NCI-H526 treated with DMSO at 0.1 percent for 48 hours (cell line): ENCODE data around the gene ITGA8.
"Not testable (repeated sequence)": the region's sequence is repeated elsewhere in the genome, so short reads cannot be mapped to it uniquely, and the experiment has no call there.

ENCODE experiments used
- DNase-seq: peaks from one replicate; lab custom pipeline; 2025; lab: John Stamatoyannopoulos, UW

Gene ITGA8

GRCh38 chr10:15494850-15495506 lies 224.7 kb downstream of the ITGA8 start:
- DNase-seq, result no peak

GRCh38 chr10:15491856-15492642 lies 227.7 kb downstream of the ITGA8 start:
- DNase-seq, result no peak

- DNase-seq, result no peak
Observed at GRCh38 chr10:15489431-15489830, 230.3 kb downstream of the ITGA8 start.

GRCh38 chr10:15487376-15487775 lies 232.3 kb downstream of the ITGA8 start:
- DNase-seq, result no peak

- DNase-seq, result no peak
Observed at GRCh38 chr10:15486404-15486803, 233.3 kb downstream of the ITGA8 start.

DNA sequence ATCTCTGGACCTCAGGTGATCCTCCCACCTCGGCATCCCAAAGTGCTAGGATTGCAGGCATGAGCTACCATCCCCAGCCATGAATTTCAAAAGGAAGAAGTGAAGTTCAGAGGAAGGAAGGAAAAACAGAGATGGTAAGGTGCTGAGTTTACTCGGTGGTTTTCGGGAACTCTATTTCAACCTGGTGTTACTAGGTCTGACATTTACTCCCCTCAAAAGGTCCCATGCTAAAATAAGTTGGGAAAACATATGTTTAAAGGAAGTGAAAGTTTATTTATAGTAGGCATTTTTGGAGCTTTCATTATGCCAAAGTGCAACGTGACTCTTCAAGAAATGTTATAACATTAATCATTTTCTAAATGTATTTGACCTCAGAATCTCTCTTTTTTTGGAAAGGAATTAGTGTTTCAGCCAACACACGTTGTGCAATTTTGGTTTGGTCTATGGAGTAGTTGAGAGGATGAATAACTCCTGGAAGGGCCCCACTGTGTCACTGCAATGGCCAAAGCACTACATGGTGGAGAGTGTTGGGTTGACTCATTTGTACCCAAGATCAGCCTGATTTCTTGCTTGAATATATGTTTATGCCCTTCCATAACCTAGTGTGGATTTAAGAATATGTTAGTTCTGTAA lies 233.9 kb downstream of the ITGA8 start:
- DNase-seq, result no peak

- DNase-seq, result no peak
Observed at GRCh38 chr10:15485027-15485426, 234.7 kb downstream of the ITGA8 start.

GRCh38 chr10:15484128-15484527 lies 235.6 kb downstream of the ITGA8 start:
- DNase-seq, result no peak

GRCh38 chr10:15483215-15484075 lies 236.3 kb downstream of the ITGA8 start:
- no peak for DNase-seq

DNA sequence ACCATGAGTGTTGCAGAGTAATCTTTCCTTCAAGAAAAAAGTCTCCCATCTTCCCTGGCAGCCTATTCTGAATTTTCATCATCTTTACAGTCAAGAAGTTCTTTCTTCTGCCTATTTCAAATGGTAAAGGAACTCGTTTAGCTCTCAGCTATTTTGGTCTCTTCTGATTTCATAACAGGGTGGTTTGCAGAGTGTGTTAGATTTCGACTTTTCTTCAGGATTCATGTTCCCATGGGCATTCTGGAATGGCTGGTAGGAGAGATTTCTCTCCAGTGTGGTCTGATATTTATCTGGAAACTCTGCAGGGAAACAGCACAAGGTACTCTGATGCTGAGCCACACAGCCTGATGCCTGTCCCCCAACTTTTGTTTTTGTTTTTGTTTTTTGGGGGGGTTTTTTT lies 237.6 kb downstream of the ITGA8 start:
- no peak for DNase-seq

GRCh38 chr10:15478950-15479349 lies 240.8 kb downstream of the ITGA8 start:
- no peak for DNase-seq

GRCh38 chr10:15478429-15478828 lies 241.3 kb downstream of the ITGA8 start:
- DNase-seq, result no peak

GRCh38 chr10:15476337-15476736 lies 243.4 kb downstream of the ITGA8 start:
- DNase-seq, result no peak

DNA sequence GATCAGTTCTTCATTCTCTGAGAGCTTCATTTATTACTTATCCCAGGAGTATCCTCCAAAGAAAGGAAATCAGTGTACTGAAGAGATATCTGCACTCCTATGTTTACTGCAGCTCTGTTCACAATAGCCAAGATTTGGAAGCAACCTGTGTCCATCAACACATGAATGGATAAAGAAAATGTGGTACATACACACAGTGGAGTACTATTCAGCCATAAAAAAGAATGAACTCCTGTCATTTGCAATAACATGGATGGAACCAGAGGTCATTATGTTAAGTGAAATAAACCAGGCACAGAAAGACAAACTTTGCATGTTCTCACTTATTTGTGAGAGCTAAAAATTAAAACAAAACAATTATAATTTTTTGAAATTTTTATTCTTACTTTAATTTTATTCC lies 244.3 kb downstream of the ITGA8 start:
- not testable (repeated sequence) for DNase-seq

DNA sequence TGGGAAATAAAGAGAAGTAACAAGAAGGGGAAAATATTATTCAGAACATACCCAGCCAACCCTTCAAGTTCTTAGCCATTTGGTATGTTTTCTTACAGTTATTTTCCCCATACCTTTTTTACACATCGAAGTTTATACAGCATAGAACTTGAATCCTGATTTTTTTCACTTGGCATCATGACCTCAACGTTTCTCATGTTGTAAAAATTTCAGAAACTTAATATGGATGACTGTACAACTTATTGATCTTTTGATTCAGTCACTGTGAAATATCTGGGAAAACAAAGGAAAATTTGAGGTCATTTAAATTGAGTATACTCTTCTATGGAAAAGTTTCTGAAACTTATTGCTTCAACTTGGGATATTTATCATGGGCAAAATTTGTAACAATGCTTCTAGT lies 245.1 kb downstream of the ITGA8 start:
- no peak for DNase-seq

DNA sequence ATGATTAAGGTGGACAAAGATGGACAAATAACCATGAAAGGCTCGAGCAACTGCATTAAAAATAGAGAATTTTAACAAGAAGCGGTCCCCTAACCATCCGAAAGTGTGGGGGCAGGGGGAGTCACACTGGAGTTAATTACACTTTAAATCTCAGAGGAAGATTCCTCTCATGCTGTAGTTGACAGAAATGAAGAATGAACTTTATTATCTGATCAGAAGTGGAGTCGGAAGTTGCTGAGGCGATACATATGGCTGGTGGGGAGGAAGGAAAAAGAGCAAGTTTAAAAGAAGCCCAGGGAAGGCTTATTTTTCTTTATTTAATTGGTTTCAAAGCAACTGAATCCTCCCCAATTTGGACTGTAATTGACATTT lies 246.3 kb downstream of the ITGA8 start:
- no peak for DNase-seq

- no peak for DNase-seq
Observed at GRCh38 chr10:15472431-15473395, 247.0 kb downstream of the ITGA8 start.

- DNase-seq, result no peak
Observed at GRCh38 chr10:15472008-15472407, 247.7 kb downstream of the ITGA8 start.

GRCh38 chr10:15469111-15469510 lies 250.6 kb downstream of the ITGA8 start:
- DNase-seq, result no peak

DNA sequence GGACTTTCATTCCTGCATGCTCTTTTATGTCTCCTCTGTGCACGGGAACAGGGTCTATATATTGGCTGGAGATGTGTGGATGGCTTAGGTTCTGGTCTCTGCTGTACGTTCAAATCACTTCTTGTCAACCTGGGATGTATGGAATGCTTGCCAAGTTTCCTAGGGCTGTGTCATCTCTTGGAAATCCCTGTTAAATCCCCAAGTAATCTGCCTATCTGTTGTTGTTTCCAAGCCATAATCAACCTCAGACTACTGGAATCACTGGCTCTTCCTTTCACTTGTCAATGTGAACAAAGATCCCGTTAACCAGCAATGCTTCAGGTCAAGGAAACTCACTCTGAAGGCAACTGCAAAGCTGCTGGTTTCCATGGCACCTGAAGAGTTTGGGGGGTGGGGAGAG lies 255.3 kb downstream of the ITGA8 start:
- no peak for DNase-seq
